PC-3 (cell line): ENCODE measurements around the gene IPO8. TPM values are rescaled to one million over a fixed set of nuclear protein-coding genes. Genes with fewer than 3 reads are reported as not detected.

Experiments used
- ATAC-seq: fragments of 200-7000 bp; cut with Tn5 transposase; 2 replicates; pipeline ENCODE4 v1.9.1; 2020; ENCODE audit warnings: mild to moderate bottlenecking, moderate library complexity
- BruUV-seq: library from RNA; stranded (reverse); fragments of 400-500 nt; replicated peaks from 2 replicates; lab custom pipeline; 2021; lab: Mats Ljungman, UMichigan
- CTCF ChIA-PET: fragments of 300-600 bp; sonication (Branson Sonifier 250); formaldehyde crosslinking; loops from one replicate; lab custom pipeline; 2022; ENCODE audit warnings: antibody characterized with exemption; lab: Charles Lee
- POLR2A ChIA-PET: fragments of 300-600 bp; sonication (Branson Sonifier 250); formaldehyde crosslinking; loops from one replicate; lab custom pipeline; 2022; ENCODE audit warnings: antibody characterized with exemption; ENCODE audit not compliant: unreplicated experiment; lab: Charles Lee
- DNase-seq: peaks from one replicate; pipeline ENCODE4 v3.0.0-alpha.2; 2015
- H2AFZ ChIP-seq: fragments of 300-600 bp; sonication (generic); 2 replicates; pipeline ENCODE4 v1.6.0; 2016; ENCODE audit warnings: antibody characterized with exemption, low read length
- H3F3A ChIP-seq: fragments of 300-600 bp; sonication (generic); one replicate; pipeline ENCODE4 v1.6.0; 2017; ENCODE audit warnings: antibody characterized with exemption, low read length, control low read depth, mild to moderate bottlenecking; ENCODE audit not compliant: unreplicated experiment
- H3K27ac ChIP-seq: fragments of 300-600 bp; sonication (generic); 2 replicates; pipeline ENCODE4 v1.5.1; 2016; ENCODE audit warnings: mild to moderate bottlenecking, low read length
- H3K27me3 ChIP-seq: fragments of 300-600 bp; sonication (generic); 2 replicates; pipeline ENCODE4 v1.6.1; 2016; ENCODE audit warnings: low read length, mixed read lengths
- H3K36me3 ChIP-seq: fragments of 300-600 bp; sonication (generic); 2 replicates; pipeline ENCODE4 v1.6.1; 2016; ENCODE audit warnings: low read depth, mixed run types, low read length, mixed read lengths
- H3K4me1 ChIP-seq: fragments of 300-600 bp; sonication (generic); 2 replicates; pipeline ENCODE4 v1.5.1; 2016; ENCODE audit warnings: low read length; ENCODE audit not compliant: insufficient read depth
- H3K4me2 ChIP-seq: fragments of 300-600 bp; sonication (generic); 2 replicates; pipeline ENCODE4 v1.6.0; 2016; ENCODE audit warnings: low read length
- H3K4me3 ChIP-seq: fragments of 300-600 bp; sonication (generic); 2 replicates; pipeline ENCODE4 v1.5.1; 2016; ENCODE audit warnings: mild to moderate bottlenecking, low read length, mixed read lengths
- H3K79me2 ChIP-seq: fragments of 300-600 bp; sonication (generic); 2 replicates; pipeline ENCODE4 v1.6.1; 2017; ENCODE audit warnings: low read length, mixed read lengths
- H3K9ac ChIP-seq: fragments of 300-600 bp; sonication (generic); 2 replicates; pipeline ENCODE4 v1.6.0; 2016; ENCODE audit warnings: mild to moderate bottlenecking, low read length
- H3K9me2 ChIP-seq: fragments of 300-600 bp; sonication (generic); replicated peaks from 2 replicates; pipeline ENCODE4 v1.6.1; 2016; ENCODE audit warnings: mixed run types, low read length, mixed read lengths
- H3K9me3 ChIP-seq: fragments of 300-600 bp; sonication (generic); 2 replicates; pipeline ENCODE4 v1.6.1; 2016; ENCODE audit warnings: low read length, mixed read lengths
- H4K20me1 ChIP-seq: fragments of 300-600 bp; sonication (generic); 2 replicates; pipeline ENCODE4 v1.6.1; 2016; ENCODE audit warnings: low read length, mixed read lengths
- CTCF ChIP-seq: fragments of 300-600 bp; sonication (generic); conservative IDR thresholded peaks from 2 replicates; pipeline ENCODE4 v1.5.1; 2017; ENCODE audit warnings: antibody characterized with exemption, low read depth, mild to moderate bottlenecking, low read length
- EZH2 ChIP-seq: fragments of 300-600 bp; sonication (generic); IDR thresholded peaks from one replicate; pipeline ENCODE4 v1.6.1; 2017; ENCODE audit warnings: antibody characterized with exemption, mild to moderate bottlenecking, low read length; ENCODE audit not compliant: unreplicated experiment
- EZH2phosphoT487 ChIP-seq: fragments of 300-600 bp; sonication (generic); IDR thresholded peaks from 2 replicates; pipeline ENCODE4 v1.6.1; 2018; ENCODE audit warnings: mild to moderate bottlenecking, antibody characterized with exemption, low read length, borderline replicate concordance
- intact Hi-C: fragments of 100-400 bp; cut with micrococcal nuclease; formaldehyde crosslinking; loops from 2 replicates; pipeline ENCODE4 v1.9.0; 2023
- total RNA-seq: library from RNA; depleted of rRNA; stranded (reverse); fragments of >200 nt; gene quantifications from 2 replicates; pipeline ENCODE4 v1.2.3, GENCODE V29; 2014

The IPO8 gene
- total RNA-seq, 1 experiment from 2014 or later: 13.3 TPM

- intact Hi-C loops: no loop called here
- TF ChIP-seq EZH2phosphoT487: no peak
- TF ChIP-seq EZH2: no peak
- TF ChIP-seq CTCF: no peak
- H3K4me2 ChIP-seq: no peak overlapping the region
- BruUV-seq: no TSS peak
- no peaks in the 10 kb centered on the region for H3K36me3 ChIP-seq
- H3K9me2 ChIP-seq: no peaks in the 10 kb centered on the region
- H2AFZ ChIP-seq: no peak overlapping the region
- no peak overlapping the region for H3K9ac ChIP-seq
- H3K4me1 ChIP-seq: peaks cover 12% of the 10 kb centered on the region
- no peaks in the 10 kb centered on the region for H3K79me2 ChIP-seq
- ChIA-PET POLR2A (no interaction called here), CTCF (no interaction called here)
- H3K27ac ChIP-seq: no peak overlapping the region
- H3K4me3 ChIP-seq: no peak overlapping the region
- no peak for ATAC-seq
- no peaks in the 10 kb centered on the region for H3K27me3 ChIP-seq
- H3F3A ChIP-seq: no peaks in the 10 kb centered on the region
- H3K9me3 ChIP-seq: no peaks in the 10 kb centered on the region
- DNase-seq: no peak
- no peaks in the 10 kb centered on the region for H4K20me1 ChIP-seq
Observed at GRCh38 chr12:30602678-30603077, 93.0 kb downstream of the IPO8 start.

DNA sequence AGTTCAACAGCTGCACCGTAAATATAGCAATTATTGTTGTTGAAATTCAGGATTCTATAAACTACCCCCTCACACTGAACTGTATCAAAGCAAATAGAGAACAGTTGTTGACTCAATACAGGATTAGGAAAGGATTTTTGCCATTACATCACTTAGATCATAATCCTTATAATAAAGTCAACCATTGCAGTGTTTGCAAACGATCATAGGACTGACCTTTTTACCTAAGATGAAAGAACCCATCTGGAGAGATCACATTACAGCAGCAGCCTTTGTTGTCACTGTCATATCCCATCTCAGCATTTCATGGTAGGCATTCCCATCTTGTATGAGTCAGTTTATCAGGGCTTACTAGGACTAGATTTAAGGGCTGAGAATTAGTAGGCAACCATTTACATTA is 96.1 kb downstream of the IPO8 start:
- intact Hi-C loops: no loop called here
- H3K79me2 ChIP-seq: no peaks in the 10 kb centered on the region
- H2AFZ ChIP-seq: no peak overlapping the region
- ATAC-seq (no peak), DNase-seq (peak; percentile 22)
- no peaks in the 10 kb centered on the region for H4K20me1 ChIP-seq
- no peaks in the 10 kb centered on the region for H3K9me3 ChIP-seq
- no peak overlapping the region for H3K9ac ChIP-seq
- no peak overlapping the region for H3K4me3 ChIP-seq
- no peaks in the 10 kb centered on the region for H3K27me3 ChIP-seq
- no peaks in the 10 kb centered on the region for H3K36me3 ChIP-seq
- ChIA-PET CTCF (no interaction called here), POLR2A (no interaction called here)
- H3K9me2 ChIP-seq: no peaks in the 10 kb centered on the region
- H3K4me1 ChIP-seq: peaks cover 9% of the 10 kb centered on the region
- no peak overlapping the region for H3K27ac ChIP-seq
- TF ChIP-seq EZH2phosphoT487: no peak
- TF ChIP-seq CTCF: no peak
- no peak for TF ChIP-seq EZH2
- no peak overlapping the region for H3K4me2 ChIP-seq
- BruUV-seq: no TSS peak
- no peaks in the 10 kb centered on the region for H3F3A ChIP-seq

GRCh38 chr12:30598889-30599288 is 96.8 kb downstream of the IPO8 start:
- H3K9me3 ChIP-seq: no peaks in the 10 kb centered on the region
- no peaks in the 10 kb centered on the region for H3F3A ChIP-seq
- H2AFZ ChIP-seq: no peak overlapping the region
- H3K4me1 ChIP-seq: peaks cover 1% of the 10 kb centered on the region; the same call in 1 of the 2 replicates
- H3K9ac ChIP-seq: no peak overlapping the region
- H3K4me3 ChIP-seq: no peak overlapping the region
- no peak overlapping the region for H3K27ac ChIP-seq
- no peak for DNase-seq
- intact Hi-C loops: no loop called here
- H3K27me3 ChIP-seq: no peaks in the 10 kb centered on the region
- no peak overlapping the region for H3K4me2 ChIP-seq
- no peaks in the 10 kb centered on the region for H4K20me1 ChIP-seq
- no peak for ATAC-seq
- BruUV-seq: no TSS peak
- CTCF ChIA-PET: no interaction called here
- no peaks in the 10 kb centered on the region for H3K9me2 ChIP-seq
- POLR2A ChIA-PET: no interaction called here
- H3K79me2 ChIP-seq: no peaks in the 10 kb centered on the region
- TF ChIP-seq EZH2phosphoT487 (no peak), EZH2 (no peak), CTCF (no peak)
- H3K36me3 ChIP-seq: no peaks in the 10 kb centered on the region
